BJ (cell line): ENCODE data around the gene TIPARP. TPM values are rescaled to one million over a fixed set of nuclear protein-coding genes. Genes with fewer than 3 reads are reported as not detected.
A peak's percentile ranks its signal among the peaks of the same experiment; 100 is the strongest.

Experiments used
- CTCF ChIA-PET: fragments of 350-600 bp; formaldehyde crosslinking; extraction: SDS; loops from one replicate; lab custom pipeline; 2021; ENCODE audit warnings: antibody characterized with exemption, inconsistent platforms; lab: Yijun Ruan, JAX
- POLR2A ChIA-PET: fragments of 300-600 bp; sonication (Branson Sonifier 250); formaldehyde crosslinking; extraction: SDS; loops from one replicate; lab custom pipeline; 2021; ENCODE audit warnings: antibody characterized with exemption; lab: Charles Lee
- DNase-seq: peaks from one replicate; pipeline ENCODE4 v3.0.0-alpha.2; 2011; ENCODE audit warnings: low read depth
- H3K27me3 ChIP-seq: 2 replicates; pipeline ENCODE4 v1.6.0; 2011; ENCODE audit warnings: low read length; ENCODE audit not compliant: control insufficient read depth, insufficient read depth
- H3K36me3 ChIP-seq: 2 replicates; pipeline ENCODE4 v1.5.1; 2011; ENCODE audit warnings: low read length; ENCODE audit not compliant: control insufficient read depth, insufficient read depth
- H3K4me3 ChIP-seq: 2 replicates; pipeline ENCODE4 v1.5.1; 2011; ENCODE audit warnings: low read depth, mild to moderate bottlenecking, control low read depth, low read length
- polyA plus RNA-seq: library from polyadenylated mRNA; depleted of rRNA; stranded (reverse); fragments of >200 nt; gene quantifications from 2 replicates; pipeline ENCODE4 v1.2.3, GENCODE V29; 2011
- TF ChIP-seq, protein P1 (sequence below): IDR thresholded peaks from 2 replicates; pipeline ENCODE4 v1.5.1; 2011; ENCODE audit warnings: low read depth, mild to moderate bottlenecking, control low read depth, inconsistent platforms, low read length, moderate library complexity; ENCODE audit not compliant: insufficient read depth

Gene TIPARP
- polyA plus RNA-seq, 1 experiment = 23.0 TPM

DNA sequence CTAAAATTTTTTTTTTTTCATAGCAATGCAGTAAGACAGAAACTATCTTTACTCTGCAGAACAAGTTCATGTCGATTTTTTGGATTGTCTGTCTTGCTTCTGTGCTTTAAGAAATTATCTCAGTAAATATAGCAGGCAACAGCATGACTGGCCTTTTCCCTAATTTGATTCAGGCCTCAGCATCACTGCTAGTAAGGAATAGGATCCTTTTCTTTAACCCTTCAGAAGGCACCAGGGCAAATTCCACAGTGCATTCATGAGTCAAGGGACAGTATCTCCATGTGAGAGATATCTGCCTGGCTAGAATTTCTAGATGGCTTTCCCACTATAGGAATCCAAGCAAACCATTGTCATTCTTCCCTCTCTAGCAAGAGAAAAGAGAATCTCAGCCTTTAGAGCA, 71.4 kb downstream of the TIPARP start:
- ChIA-PET CTCF (interaction anchor here (0.6 kb wide), 1 partner anchor 164 kb away, joined by 3 read pairs; no protein-coding TSS in a partner anchor), POLR2A (no interaction called here)
- no peak overlapping the region for H3K4me3 ChIP-seq
- TF ChIP-seq, protein P1, sequence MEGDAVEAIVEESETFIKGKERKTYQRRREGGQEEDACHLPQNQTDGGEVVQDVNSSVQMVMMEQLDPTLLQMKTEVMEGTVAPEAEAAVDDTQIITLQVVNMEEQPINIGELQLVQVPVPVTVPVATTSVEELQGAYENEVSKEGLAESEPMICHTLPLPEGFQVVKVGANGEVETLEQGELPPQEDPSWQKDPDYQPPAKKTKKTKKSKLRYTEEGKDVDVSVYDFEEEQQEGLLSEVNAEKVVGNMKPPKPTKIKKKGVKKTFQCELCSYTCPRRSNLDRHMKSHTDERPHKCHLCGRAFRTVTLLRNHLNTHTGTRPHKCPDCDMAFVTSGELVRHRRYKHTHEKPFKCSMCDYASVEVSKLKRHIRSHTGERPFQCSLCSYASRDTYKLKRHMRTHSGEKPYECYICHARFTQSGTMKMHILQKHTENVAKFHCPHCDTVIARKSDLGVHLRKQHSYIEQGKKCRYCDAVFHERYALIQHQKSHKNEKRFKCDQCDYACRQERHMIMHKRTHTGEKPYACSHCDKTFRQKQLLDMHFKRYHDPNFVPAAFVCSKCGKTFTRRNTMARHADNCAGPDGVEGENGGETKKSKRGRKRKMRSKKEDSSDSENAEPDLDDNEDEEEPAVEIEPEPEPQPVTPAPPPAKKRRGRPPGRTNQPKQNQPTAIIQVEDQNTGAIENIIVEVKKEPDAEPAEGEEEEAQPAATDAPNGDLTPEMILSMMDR = no peak
- no peaks in the 10 kb centered on the region for H3K36me3 ChIP-seq
- H3K27me3 ChIP-seq = no peaks in the 10 kb centered on the region
- DNase-seq = no peak

DNA sequence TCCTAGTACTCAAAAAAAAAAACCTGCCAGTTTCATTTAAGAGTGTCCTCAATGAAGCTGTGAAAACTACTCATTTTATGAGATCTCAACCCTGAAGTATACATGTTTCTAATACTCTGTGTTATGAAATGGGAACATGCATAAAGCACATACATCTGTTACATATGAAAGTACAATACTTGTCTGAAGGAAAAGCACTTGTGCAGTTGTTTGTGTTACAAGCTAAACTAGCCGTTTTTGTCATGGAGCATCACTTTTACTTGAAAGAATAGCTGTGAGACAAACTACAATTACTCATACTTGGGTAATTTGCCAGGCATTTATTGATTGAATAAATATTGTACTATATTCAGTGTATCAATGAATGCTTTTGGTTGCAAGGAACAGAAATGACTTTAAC, 72.7 kb downstream of the TIPARP start:
- Histone ChIP-seq H3K4me3 (no peak overlapping the region), H3K36me3 (no peaks in the 10 kb centered on the region), H3K27me3 (no peaks in the 10 kb centered on the region)
- TF ChIP-seq, protein P1 = no peak
- ChIA-PET POLR2A (no interaction called here), CTCF (interaction anchor here (0.7 to 1.5 kb wide), 4 partner anchors 15 to 391 kb away, joined by 3 read pairs; partner anchors contain the start of gene TIPARP)
- no peak for DNase-seq

DNA sequence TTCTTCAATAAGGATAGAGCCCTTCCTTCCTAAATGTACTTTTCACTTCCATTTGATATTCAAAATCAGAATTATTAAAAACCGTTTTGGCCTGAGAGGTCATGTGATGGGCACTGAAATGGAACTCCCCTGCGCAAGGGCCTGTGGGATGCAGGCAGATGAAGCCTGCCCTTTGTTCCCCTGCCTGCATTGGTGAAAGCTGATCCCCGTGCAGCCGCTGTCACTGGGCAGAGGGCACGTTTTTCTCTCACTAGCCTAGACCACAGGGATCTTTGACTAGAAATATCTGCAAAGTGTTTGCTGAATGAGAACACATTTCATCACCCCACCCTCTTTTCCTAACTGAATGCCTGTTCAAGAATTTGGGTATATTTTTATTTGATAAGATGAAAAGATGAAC, 74.9 kb downstream of the TIPARP start:
- no peak for DNase-seq
- POLR2A ChIA-PET = no interaction called here
- CTCF ChIA-PET = interaction anchor here (0.7 kb wide), 1 partner anchor 13 kb away, joined by 3 read pairs; no protein-coding TSS in a partner anchor
- H3K4me3 ChIP-seq = no peak overlapping the region
- no peaks in the 10 kb centered on the region for H3K36me3 ChIP-seq
- TF ChIP-seq, protein P1 = no peak
- H3K27me3 ChIP-seq = no peaks in the 10 kb centered on the region

DNA sequence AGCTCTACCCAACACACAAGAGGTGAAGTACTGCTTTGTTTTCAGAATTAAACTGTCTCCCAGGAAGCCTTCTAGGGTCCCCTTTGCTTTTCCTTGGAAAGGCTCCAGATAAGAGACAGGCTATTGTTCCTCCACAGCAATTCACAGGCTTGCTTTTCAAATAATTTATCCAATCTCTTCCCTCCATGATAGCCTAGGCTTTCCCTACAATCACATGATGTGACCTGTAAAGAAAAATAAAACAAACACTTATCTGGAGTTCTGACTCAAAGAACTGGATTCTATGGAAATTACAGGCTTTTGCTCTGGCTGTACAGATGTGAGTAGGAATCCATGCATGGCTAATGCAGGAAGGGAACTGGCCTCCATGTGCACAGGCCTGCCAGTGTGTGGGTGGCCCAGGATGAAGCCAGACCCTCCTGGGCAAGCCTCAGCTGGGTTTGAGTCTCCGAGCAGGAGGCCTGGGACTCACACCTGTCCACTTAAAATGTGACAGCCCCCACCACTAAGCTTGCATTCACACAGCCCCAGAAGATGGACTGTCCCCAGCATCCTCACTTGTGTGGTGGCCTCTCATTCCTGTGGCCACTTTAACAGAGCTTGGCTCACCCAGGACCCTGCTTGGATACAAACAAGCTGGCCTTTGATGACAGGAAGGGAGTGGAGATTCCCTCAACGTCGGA, 75.9 kb downstream of the TIPARP start:
- CTCF ChIA-PET = interaction anchor here (1.3 to 3.0 kb wide), 3 partner anchors 12 to 387 kb away, joined by 4 to 17 read pairs (median 4); no protein-coding TSS in a partner anchor
- no peaks in the 10 kb centered on the region for H3K36me3 ChIP-seq
- peak; percentile 16 for DNase-seq
- H3K4me3 ChIP-seq = no peak overlapping the region
- TF ChIP-seq, protein P1 = no peak
- H3K27me3 ChIP-seq = no peaks in the 10 kb centered on the region
- POLR2A ChIA-PET = interaction anchor here (1.3 to 1.4 kb wide), 2 partner anchors 13 to 69 kb away, joined by 4 read pairs; no protein-coding TSS in a partner anchor

DNA sequence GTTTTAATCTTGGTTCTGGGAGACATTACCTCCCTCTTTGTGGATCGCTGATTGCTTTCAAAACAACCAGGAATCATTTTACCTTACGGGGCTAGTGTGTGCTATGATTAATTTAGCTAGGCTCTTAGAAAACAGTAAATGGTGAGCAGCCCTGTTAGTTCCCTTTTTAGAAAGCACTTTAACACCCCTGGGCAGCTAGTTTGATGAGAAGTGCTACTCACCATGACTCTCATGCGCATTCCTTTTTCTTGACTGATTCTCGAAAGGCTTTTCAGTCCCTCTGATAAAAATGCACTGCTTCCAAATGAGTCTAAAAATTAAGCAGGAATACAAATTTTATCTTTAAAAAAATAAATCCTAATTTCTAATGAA, 76.5 kb downstream of the TIPARP start:
- H3K36me3 ChIP-seq = no peaks in the 10 kb centered on the region
- DNase-seq = peak; percentile 25
- CTCF ChIA-PET = interaction anchor here (0.9 to 3.0 kb wide), 4 partner anchors 11 to 386 kb away, joined by 3 to 17 read pairs (median 4); no protein-coding TSS in a partner anchor
- TF ChIP-seq, protein P1 = no peak
- H3K4me3 ChIP-seq = no peak overlapping the region
- POLR2A ChIA-PET = interaction anchor here (1.3 to 1.4 kb wide), 2 partner anchors 12 to 70 kb away, joined by 4 read pairs; no protein-coding TSS in a partner anchor
- no peaks in the 10 kb centered on the region for H3K27me3 ChIP-seq
